ENCODE results near the gene HMGB4. TPM values are rescaled to one million over a fixed set of nuclear protein-coding genes. Genes with fewer than 3 reads are reported as not detected.

Gene HMGB4
- total RNA-seq, 1 donor from 2014 or later: not detected

DNA sequence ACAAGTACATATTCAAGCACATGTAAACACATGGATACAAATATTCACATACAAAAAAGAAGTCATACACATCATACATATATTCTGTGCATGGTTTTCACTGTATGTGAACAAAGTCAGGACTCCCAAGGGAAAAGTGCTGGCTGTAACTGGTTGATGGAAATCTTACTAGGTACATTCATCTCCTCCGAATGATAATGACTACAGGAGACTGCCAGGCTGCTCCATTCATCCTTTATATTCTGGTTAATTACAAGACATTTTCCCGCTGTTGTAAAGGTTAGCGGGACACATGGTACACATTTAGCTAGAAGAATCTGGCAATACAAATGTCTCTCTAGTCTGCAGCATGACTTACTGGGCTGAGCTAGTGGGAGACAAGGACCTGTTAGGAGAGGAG lies 26.2 kb upstream of the HMGB4 start:
- Histone ChIP-seq H3K36me3 (no peaks in the 10 kb centered on the region), H3K4me3 (no peak overlapping the region), H3K27me3 (no peaks in the 10 kb centered on the region), H3K4me1 (no peaks in the 10 kb centered on the region), H3K9me3 (no peaks in the 10 kb centered on the region), H3K27ac (no peak overlapping the region)
- TF ChIP-seq CTCF (IDR thresholded peaks at IDR 0.05) (no peak), POLR2AphosphoS5 (IDR thresholded peaks at IDR 0.05; ENCODE audit: insufficient read depth in 1 of 2, low read depth in 1 of 2) (no peak), POLR2A (IDR thresholded peaks at IDR 0.05) (no peak)
- DNase-seq (ENCODE audit: extremely low spot score in 2 of 2): no peak
- intact Hi-C loops (cut with DNase I): no loop called here

DNA sequence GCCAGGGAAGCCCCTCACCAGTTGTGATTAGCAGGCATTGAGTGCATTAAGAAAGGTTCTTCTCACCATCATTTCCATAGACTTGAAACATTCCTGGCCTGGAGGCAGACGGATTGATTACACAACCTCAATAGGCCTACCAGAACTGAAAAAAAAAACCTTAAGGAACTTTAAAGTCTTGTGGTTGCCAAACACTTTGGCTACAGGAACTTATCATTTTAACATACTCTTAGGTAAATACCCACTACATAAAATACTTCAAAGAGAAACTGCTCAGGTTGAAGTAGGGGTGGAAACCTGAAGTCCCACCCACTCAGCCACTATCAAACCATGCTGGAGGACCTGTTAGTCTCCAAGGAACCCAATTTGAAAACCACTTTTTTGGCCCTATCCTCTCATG lies 22.4 kb upstream of the HMGB4 start:
- Histone ChIP-seq H3K27me3 (no peaks in the 10 kb centered on the region), H3K9me3 (no peaks in the 10 kb centered on the region), H3K27ac (no peak overlapping the region), H3K36me3 (no peaks in the 10 kb centered on the region), H3K4me1 (no peaks in the 10 kb centered on the region), H3K4me3 (no peak overlapping the region)
- intact Hi-C loops (cut with DNase I): no loop called here
- no peak for TF ChIP-seq CTCF (IDR thresholded peaks at IDR 0.05)
- no peak for TF ChIP-seq POLR2AphosphoS5 (IDR thresholded peaks at IDR 0.05; ENCODE audit: insufficient read depth in 1 of 2, low read depth in 1 of 2)
- no peak for TF ChIP-seq POLR2A (IDR thresholded peaks at IDR 0.05)
- DNase-seq (ENCODE audit: extremely low spot score in 2 of 2): no peak

DNA sequence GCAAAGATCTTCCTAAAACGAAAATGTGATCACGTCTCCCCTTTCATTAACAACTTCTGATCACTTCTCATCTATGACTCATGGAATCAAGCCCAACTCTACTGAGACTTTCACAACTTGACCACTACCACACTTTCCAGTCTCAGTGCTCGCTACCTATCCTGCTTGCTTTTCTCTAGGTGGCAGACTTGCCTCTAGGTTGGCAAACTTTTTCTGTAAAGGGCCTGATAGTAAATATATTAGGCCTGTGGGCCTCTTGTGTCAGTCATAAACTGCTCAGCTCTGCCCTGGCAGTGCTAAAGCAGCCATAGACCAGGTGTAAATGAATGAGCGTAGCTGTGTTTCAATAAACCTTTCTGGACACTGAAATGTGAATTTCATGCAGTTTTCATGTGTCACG lies 21.5 kb upstream of the HMGB4 start:
- Histone ChIP-seq H3K27me3 (no peaks in the 10 kb centered on the region), H3K27ac (no peak overlapping the region), H3K36me3 (no peaks in the 10 kb centered on the region), H3K4me1 (no peaks in the 10 kb centered on the region), H3K9me3 (no peaks in the 10 kb centered on the region), H3K4me3 (no peak overlapping the region)
- intact Hi-C loops (cut with DNase I): no loop called here
- DNase-seq (ENCODE audit: extremely low spot score in 2 of 2): no peak
- no peak for TF ChIP-seq POLR2A (IDR thresholded peaks at IDR 0.05)
- no peak for TF ChIP-seq CTCF (IDR thresholded peaks at IDR 0.05)
- TF ChIP-seq POLR2AphosphoS5 (IDR thresholded peaks at IDR 0.05; ENCODE audit: insufficient read depth in 1 of 2, low read depth in 1 of 2): no peak

GRCh38 chr1:33844166-33844565 lies 19.7 kb upstream of the HMGB4 start:
- no peaks in the 10 kb centered on the region for H3K36me3 ChIP-seq
- no peaks in the 10 kb centered on the region for H3K9me3 ChIP-seq
- TF ChIP-seq POLR2A (IDR thresholded peaks at IDR 0.05) (no peak), POLR2AphosphoS5 (IDR thresholded peaks at IDR 0.05; ENCODE audit: insufficient read depth in 1 of 2, low read depth in 1 of 2) (no peak), CTCF (IDR thresholded peaks at IDR 0.05) (no peak)
- DNase-seq (ENCODE audit: extremely low spot score in 2 of 2): no peak
- no peaks in the 10 kb centered on the region for H3K27me3 ChIP-seq
- H3K27ac ChIP-seq: no peak overlapping the region
- intact Hi-C loops (cut with DNase I): no loop called here
- H3K4me3 ChIP-seq: no peak overlapping the region
- no peaks in the 10 kb centered on the region for H3K4me1 ChIP-seq

DNA sequence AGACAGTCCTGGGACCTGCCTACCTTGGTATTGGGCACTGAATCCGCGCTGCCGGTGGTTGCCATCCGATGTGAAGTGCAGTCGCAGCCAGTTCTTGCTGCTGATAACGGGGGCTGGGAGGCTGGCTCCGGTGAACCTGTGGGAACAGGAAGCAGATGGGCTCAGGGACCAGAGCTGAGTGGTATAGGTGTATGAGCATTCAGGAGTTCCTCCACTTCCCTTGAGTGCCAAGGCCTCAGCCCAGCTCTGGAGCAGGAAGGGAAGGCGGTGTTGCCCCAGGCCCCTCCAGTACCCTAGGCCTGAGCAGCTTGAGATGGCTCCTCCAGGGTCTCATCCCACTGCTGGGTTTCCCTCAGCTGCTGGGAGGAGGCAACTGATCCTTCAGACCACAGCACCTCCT lies 17.0 kb upstream of the HMGB4 start:
- no peak overlapping the region for H3K27ac ChIP-seq
- intact Hi-C loops (cut with DNase I): no loop called here
- H3K9me3 ChIP-seq: no peaks in the 10 kb centered on the region
- no peaks in the 10 kb centered on the region for H3K27me3 ChIP-seq
- no peak overlapping the region for H3K4me3 ChIP-seq
- no peaks in the 10 kb centered on the region for H3K4me1 ChIP-seq
- no peaks in the 10 kb centered on the region for H3K36me3 ChIP-seq
- TF ChIP-seq POLR2AphosphoS5 (IDR thresholded peaks at IDR 0.05; ENCODE audit: insufficient read depth in 1 of 2, low read depth in 1 of 2): no peak
- TF ChIP-seq POLR2A (IDR thresholded peaks at IDR 0.05): no peak
- TF ChIP-seq CTCF (IDR thresholded peaks at IDR 0.05): no peak
- DNase-seq (ENCODE audit: extremely low spot score in 2 of 2): no peak

Data from vagina (tissue), 2 donors.